NCI-H524 treated with DMSO at 0.1 percent for 48 hours (cell line): ENCODE results near the gene CARD16.

Source experiments
- DNase-seq: peaks from one replicate; lab custom pipeline; 2025; lab: John Stamatoyannopoulos, UW

The CARD16 gene

GRCh38 chr11:104992781-104993180, 52.4 kb downstream of the CARD16 start:
- DNase-seq, result no peak

GRCh38 chr11:104991994-104992393, 53.1 kb downstream of the CARD16 start:
- no peak for DNase-seq
